GM12878 (cell line): ENCODE results near the gene TPH2. TPM values are rescaled to one million over a fixed set of nuclear protein-coding genes. Genes with fewer than 3 reads are reported as not detected.

Source experiments
- ATAC-seq: fragments of 200-7000 bp; cut with Tn5 transposase; 3 replicates; pipeline ENCODE4 v1.9.1; 2020; ENCODE audit warnings: mild to moderate bottlenecking, moderate library complexity
- BruUV-seq: library from RNA; stranded (reverse); fragments of 400-500 nt; replicated peaks from 2 replicates; lab custom pipeline; 2021; lab: Mats Ljungman, UMichigan
- CTCF ChIA-PET: fragments of 300-600 bp; sonication (Branson Sonifier 250); formaldehyde crosslinking; extraction: SDS; loops from one replicate; lab custom pipeline; 2021; ENCODE audit warnings: inconsistent platforms; lab: Yijun Ruan, JAX
- POLR2A ChIA-PET: fragments of 350-600 bp; formaldehyde crosslinking; extraction: SDS; loops from one replicate; lab custom pipeline; 2021; ENCODE audit warnings: inconsistent platforms; lab: Charles Lee
- RAD21 ChIA-PET: fragments of 300-600 bp; sonication (Branson Sonifier 250); formaldehyde crosslinking; loops from one replicate; lab custom pipeline; 2023; ENCODE audit warnings: antibody characterized with exemption; ENCODE audit not compliant: unreplicated experiment; lab: Charles Lee
- SMC1A ChIA-PET: fragments of 300-600 bp; sonication (Branson Sonifier 250); formaldehyde crosslinking; loops from one replicate; lab custom pipeline; 2023; ENCODE audit not compliant: unreplicated experiment, uncharacterized antibody; lab: Charles Lee
- DNase-seq: peaks from one replicate; pipeline ENCODE4 v3.0.0-alpha.2; 2011; ENCODE audit warnings: low read depth, low spot score
- FAIRE-seq: peaks from 3 replicates; lab custom pipeline; 2011; peaks lifted over from hg19 to GRCh38; lab: Jason Lieb, UNC
- H2AFZ ChIP-seq: 2 replicates; pipeline ENCODE4 v1.6.0; 2011; ENCODE audit warnings: low read depth, low read length, control low read depth; ENCODE audit not compliant: control insufficient read depth
- H3K27ac ChIP-seq: 2 replicates; pipeline ENCODE4 v1.5.1; 2011; ENCODE audit warnings: control low read depth; ENCODE audit not compliant: control insufficient read depth, insufficient read depth
- H3K27me3 ChIP-seq, 2 experiments: replicated peaks in 1 of 2; 2 replicates each; pipeline versions ENCODE4 v1.6.0 to v1.6.1; 2011; ENCODE audit warnings: low read length in 1 of 2; ENCODE audit not compliant: control insufficient read depth in 2 of 2, insufficient read depth in 2 of 2
- H3K36me3 ChIP-seq, 2 experiments: 2 replicates each; pipeline ENCODE4 v1.5.1; 2011; ENCODE audit warnings: low read length in 1 of 2; ENCODE audit not compliant: control insufficient read depth in 2 of 2, insufficient read depth in 2 of 2
- H3K4me1 ChIP-seq: 2 replicates; pipeline ENCODE4 v1.6.1; 2011; ENCODE audit warnings: mild to moderate bottlenecking, low read length, moderate library complexity, mixed read lengths; ENCODE audit not compliant: control insufficient read depth, insufficient read depth
- H3K4me2 ChIP-seq: 2 replicates; pipeline ENCODE4 v1.6.0; 2011; ENCODE audit warnings: control low read depth; ENCODE audit not compliant: control insufficient read depth, insufficient read depth
- H3K4me3 ChIP-seq: fragments of 200-600 bp; sonication (generic); 2 replicates; pipeline ENCODE4 v1.5.1; 2016
- H3K79me2 ChIP-seq: 2 replicates; pipeline ENCODE4 v1.6.0; 2011; ENCODE audit warnings: low read length; ENCODE audit not compliant: control insufficient read depth, insufficient read depth
- H3K9ac ChIP-seq: 2 replicates; pipeline ENCODE4 v1.8.0; 2011; ENCODE audit warnings: low read length, control low read depth, mixed read lengths; ENCODE audit not compliant: control insufficient read depth, insufficient read depth
- H3K9me3 ChIP-seq: replicated peaks from 3 replicates; pipeline ENCODE4 v1.5.1; 2011; ENCODE audit warnings: mild to moderate bottlenecking, low read length; ENCODE audit not compliant: control insufficient read depth, insufficient read depth
- H4K20me1 ChIP-seq: 2 replicates; pipeline ENCODE4 v1.6.0; 2011; ENCODE audit not compliant: control insufficient read depth, insufficient read depth
- BCL3 ChIP-seq: IDR thresholded peaks from 2 replicates; pipeline ENCODE4 v1.6.1; 2011; ENCODE audit warnings: borderline replicate concordance, low read depth, mild to moderate bottlenecking, moderate library complexity, low read length; ENCODE audit not compliant: insufficient read depth, poor library complexity, severe bottlenecking
- BCLAF1 ChIP-seq: fragments of 450-650 bp; IDR thresholded peaks from 2 replicates; pipeline ENCODE4 v1.6.1; 2017; ENCODE audit warnings: antibody characterized with exemption, mild to moderate bottlenecking, moderate library complexity
- FOXK2 ChIP-seq: fragments of 450-650 bp; IDR thresholded peaks from 2 replicates; pipeline ENCODE4 v1.6.1; 2017; ENCODE audit warnings: mild to moderate bottlenecking, moderate library complexity
- GATAD2B ChIP-seq: fragments of 450-650 bp; conservative IDR thresholded peaks from 2 replicates; pipeline ENCODE4 v1.6.1; 2017; ENCODE audit warnings: low read depth, mild to moderate bottlenecking, moderate library complexity
- HDGF ChIP-seq: fragments of 450-650 bp; IDR thresholded peaks from 2 replicates; pipeline ENCODE4 v1.6.1; 2016; ENCODE audit warnings: antibody characterized with exemption
- NFIC ChIP-seq: IDR thresholded peaks from 2 replicates; pipeline ENCODE4 v1.6.1; 2012; ENCODE audit warnings: low read depth, mild to moderate bottlenecking, inconsistent platforms, low read length, moderate library complexity
- PKNOX1 ChIP-seq: fragments of 450-650 bp; IDR thresholded peaks from 2 replicates; pipeline ENCODE4 v1.6.1; 2016; ENCODE audit warnings: mild to moderate bottlenecking
- PML ChIP-seq: IDR thresholded peaks from 2 replicates; pipeline ENCODE4 v1.6.1; 2012; ENCODE audit warnings: low read length, inconsistent platforms
- RBBP5 ChIP-seq: fragments of 200-600 bp; sonication (generic); conservative IDR thresholded peaks from 2 replicates; pipeline ENCODE4 v1.6.1; 2016
- SKIL ChIP-seq: fragments of 450-650 bp; IDR thresholded peaks from 2 replicates; pipeline ENCODE4 v1.6.1; 2017; ENCODE audit warnings: mild to moderate bottlenecking, low read depth, inconsistent platforms; ENCODE audit not compliant: poor library complexity, severe bottlenecking
- STAT1 ChIP-seq: fragments of 450-650 bp; conservative IDR thresholded peaks from 2 replicates; pipeline ENCODE4 v1.6.1; 2014; ENCODE audit warnings: antibody characterized with exemption, mild to moderate bottlenecking
- ZBTB40 ChIP-seq: fragments of 450-650 bp; IDR thresholded peaks from 2 replicates; pipeline ENCODE4 v1.6.1; 2016; ENCODE audit warnings: mild to moderate bottlenecking, moderate library complexity, borderline replicate concordance
- WGBS: methylation state at CpG from one replicate; pipeline ENCODE4 v1.1.6; 2016; ENCODE audit warnings: low lambda C conversion rate; ENCODE audit not compliant: insufficient replicate concordance, insufficient coverage; ENCODE audit errors: missing lambda C conversion rate; 5-methylcytosine and 5-hydroxymethylcytosine counted together
- in situ Hi-C: fragments of 300-500 bp; cut with MboI; formaldehyde crosslinking; loops from 9 replicates; pipeline ENCODE4 v1.14.3; 2018; ENCODE audit warnings: mixed read lengths
- intact Hi-C: fragments of 100-400 bp; cut with micrococcal nuclease; formaldehyde crosslinking; loops from one replicate; pipeline ENCODE4 v1.14.2; 2022; ENCODE audit not compliant: unreplicated experiment
- polyA plus RNA-seq, 11 experiments: library from polyadenylated mRNA; depleted of rRNA in 4 of 11; unstranded in 6 of 11; stranded (reverse) in 5 of 11; fragments of >200 nt; fragmentation: Nextera tagmentation in 4 of 11; fragmentation: Illumina TruSeq in 1 of 11; extraction: Ambion mirVana in 4 of 11; extraction: Trizol in 1 of 11; gene quantifications; 1 replicate in 1 of 11; 2 replicates in 10 of 11; pipeline versions ENCODE4 v1.2.1 to v1.2.3, GENCODE V29; 2011 to 2016; ENCODE audit warnings: inconsistent platforms in 2 of 11, missing spikeins in 2 of 11, low read depth in 1 of 11
- total RNA-seq, 4 experiments: library from RNA; depleted of rRNA in 3 of 4; stranded (reverse); fragments of >200 nt in 3 of 4; fragmentation: Illumina TruSeq in 1 of 4; extraction: Trizol in 1 of 4; gene quantifications; 2 replicates each; pipeline versions ENCODE4 v1.2.1 to v1.2.3, GENCODE V29; 2013 to 2021

The TPH2 gene
- total and polyA plus RNA-seq, 10 of the 15 experiments (the other 5 are each of a cell fraction or from before 2014, with no cell fraction given): not detected

GRCh38 chr12:72077111-72077820 lies 138.6 kb downstream of the TPH2 start:
- SMC1A ChIA-PET: no interaction called here
- RAD21 ChIA-PET: no interaction called here
- POLR2A ChIA-PET: no interaction called here
- Histone ChIP-seq H3K4me1 (no peaks in the 10 kb centered on the region), H3K79me2 (no peaks in the 10 kb centered on the region), H3K9ac (no peak overlapping the region), H3K4me2 (no peak overlapping the region), H3K9me3 (no peaks in the 10 kb centered on the region), H4K20me1 (no peaks in the 10 kb centered on the region), H3K27me3 (no peaks in the 10 kb centered on the region), H3K27ac (no peak overlapping the region), H3K4me3 (no peak overlapping the region), H2AFZ (no peak overlapping the region), H3K36me3 (no peaks in the 10 kb centered on the region)
- BruUV-seq: no TSS peak
- in situ Hi-C loops (no loop called here), intact Hi-C loops (no loop called here)
- DNase-seq (no peak), ATAC-seq (no peak), FAIRE-seq (no peak)
- CTCF ChIA-PET: interaction anchor here (0.6 kb wide), 1 partner anchor 735 kb away, joined by 3 read pairs; no protein-coding TSS in a partner anchor
- WGBS: 65% methylated on average over 5 of the region's 5 CpGs
- TF ChIP-seq BCL3 (no peak), PML (no peak), BCLAF1 (no peak), SKIL (no peak), STAT1 (no peak), GATAD2B (no peak), FOXK2 (no peak), PKNOX1 (no peak), RBBP5 (no peak), ZBTB40 (no peak), NFIC (no peak), HDGF (no peak)
